Activated T-cell treated with anti-CD3 and anti-CD28 coated beads, Interleukin-2, amount 50 U/mL, for 72 hours (primary cell): ENCODE results near the gene SUSD5. TPM values are rescaled to one million over a fixed set of nuclear protein-coding genes. Genes with fewer than 3 reads are reported as not detected.
"Not testable (repeated sequence)": the region's sequence is repeated elsewhere in the genome, so short reads cannot be mapped to it uniquely, and the experiment has no call there.

ENCODE experiments used
- ATAC-seq, 2 donors: fragments of 150-1000 bp; cut with Tn5 transposase; replicated peaks in 1 of 2; 2 replicates each; pipeline ENCODE4 v1.10.0; 2021; ENCODE audit warnings: moderate library complexity in 2 of 2, mild to moderate bottlenecking in 1 of 2
- DNase-seq, 2 donors: peaks; one replicate each; pipeline ENCODE4 v3.0.0; 2021 to 2022; ENCODE audit warnings: mixed read lengths in 1 of 2
- H3K27ac Mint-ChIP-seq: one replicate; pipeline ENCODE4 v1.8.0; 2022; ENCODE audit warnings: mild to moderate bottlenecking, moderate library complexity, mixed read lengths
- H3K27me3 Mint-ChIP-seq: one replicate; pipeline ENCODE4 v1.8.0; 2022; ENCODE audit warnings: low read depth, mixed read lengths
- H3K36me3 Mint-ChIP-seq, 2 donors: one replicate each; pipeline ENCODE4 v1.8.0; 2022; ENCODE audit warnings: mixed read lengths in 2 of 2, mild to moderate bottlenecking in 1 of 2; ENCODE audit not compliant: insufficient read depth in 2 of 2
- H3K4me1 Mint-ChIP-seq: one replicate; pipeline ENCODE4 v1.8.0; 2022; ENCODE audit warnings: low read depth, mixed read lengths
- H3K4me3 Mint-ChIP-seq, 2 donors: one replicate each; pipeline ENCODE4 v1.8.0; 2022; ENCODE audit warnings: mild to moderate bottlenecking in 2 of 2, mixed read lengths in 2 of 2, moderate library complexity in 2 of 2
- H3K9me3 Mint-ChIP-seq, 2 donors: one replicate each; pipeline ENCODE4 v1.8.0; 2022; ENCODE audit warnings: mixed read lengths in 2 of 2
- total RNA-seq, 2 donors: library from RNA; stranded (reverse); gene quantifications; one replicate each; pipeline ENCODE4 v1.2.3, GENCODE V29; 2022

The SUSD5 gene
- total RNA-seq, 2 donors from 2014 or later: not detected

- not testable (repeated sequence) for H3K36me3 Mint-ChIP-seq, H3K27ac Mint-ChIP-seq, H3K4me3 Mint-ChIP-seq, H3K27me3 Mint-ChIP-seq, DNase-seq, H3K9me3 Mint-ChIP-seq, H3K4me1 Mint-ChIP-seq, ATAC-seq
Measured at GRCh38 chr3:33139006-33139623, 79.5 kb downstream of the SUSD5 start.

GRCh38 chr3:33137691-33138090, 80.9 kb downstream of the SUSD5 start:
- DNase-seq (no peak), ATAC-seq (no peak)
- H3K27ac Mint-ChIP-seq: no peak overlapping the region
- H3K27me3 Mint-ChIP-seq: no peaks in the 10 kb centered on the region
- no peaks in the 10 kb centered on the region for H3K36me3 Mint-ChIP-seq
- H3K4me3 Mint-ChIP-seq: no peak overlapping the region
- no peaks in the 10 kb centered on the region for H3K4me1 Mint-ChIP-seq
- H3K9me3 Mint-ChIP-seq: no peaks in the 10 kb centered on the region

- Mint-ChIP-seq H3K4me1 (no peaks in the 10 kb centered on the region), H3K36me3 (no peaks in the 10 kb centered on the region), H3K9me3 (no peaks in the 10 kb centered on the region), H3K27me3 (no peaks in the 10 kb centered on the region), H3K27ac (no peak overlapping the region), H3K4me3 (no peak overlapping the region)
- DNase-seq (no peak), ATAC-seq (peak; percentile 31 to 38)
Measured at GRCh38 chr3:33134026-33134625, 84.5 kb downstream of the SUSD5 start.

- no peak for DNase-seq
- H3K4me1 Mint-ChIP-seq: no peaks in the 10 kb centered on the region
- no peak for ATAC-seq
- no peaks in the 10 kb centered on the region for H3K9me3 Mint-ChIP-seq
- H3K27ac Mint-ChIP-seq: no peak overlapping the region
- no peaks in the 10 kb centered on the region for H3K36me3 Mint-ChIP-seq
- no peaks in the 10 kb centered on the region for H3K27me3 Mint-ChIP-seq
- H3K4me3 Mint-ChIP-seq: no peak overlapping the region
Measured at GRCh38 chr3:33132019-33132360, 86.6 kb downstream of the SUSD5 start.

- DNase-seq (peak; percentile 29 to 48), ATAC-seq (peak; percentile 43 to 53)
- H3K9me3 Mint-ChIP-seq: no peaks in the 10 kb centered on the region
- no peak overlapping the region for H3K4me3 Mint-ChIP-seq
- H3K27ac Mint-ChIP-seq: no peak overlapping the region
- H3K36me3 Mint-ChIP-seq: no peaks in the 10 kb centered on the region
- no peaks in the 10 kb centered on the region for H3K4me1 Mint-ChIP-seq
- no peaks in the 10 kb centered on the region for H3K27me3 Mint-ChIP-seq
Measured at GRCh38 chr3:33131331-33132018, 87.1 kb downstream of the SUSD5 start.

- H3K4me1 Mint-ChIP-seq: no peaks in the 10 kb centered on the region
- H3K27me3 Mint-ChIP-seq: no peaks in the 10 kb centered on the region
- no peak overlapping the region for H3K27ac Mint-ChIP-seq
- H3K9me3 Mint-ChIP-seq: no peaks in the 10 kb centered on the region
- H3K36me3 Mint-ChIP-seq: peaks cover 0 to 4% of the 10 kb centered on the region in 2 donors
- ATAC-seq (no peak), DNase-seq (no peak)
- no peak overlapping the region for H3K4me3 Mint-ChIP-seq
Measured at GRCh38 chr3:33130144-33130543, 88.5 kb downstream of the SUSD5 start.

- Mint-ChIP-seq H3K27me3 (no peaks in the 10 kb centered on the region), H3K36me3 (peaks cover 0 to 4% of the 10 kb centered on the region in 2 donors), H3K4me1 (peaks cover 11% of the 10 kb centered on the region), H3K27ac (no peak overlapping the region), H3K4me3 (no peak overlapping the region), H3K9me3 (no peaks in the 10 kb centered on the region)
- DNase-seq (no peak), ATAC-seq (no peak)
Measured at GRCh38 chr3:33128706-33129105, 89.9 kb downstream of the SUSD5 start.

GRCh38 chr3:33125840-33126239, 92.8 kb downstream of the SUSD5 start:
- no peak for DNase-seq

GRCh38 chr3:33124638-33125037, 94.0 kb downstream of the SUSD5 start:
- ATAC-seq: peak; percentile 63 to 87
- Mint-ChIP-seq H3K27me3 (no peaks in the 10 kb centered on the region), H3K4me3 (no peak overlapping the region), H3K9me3 (no peaks in the 10 kb centered on the region), H3K4me1 (peaks cover 11% of the 10 kb centered on the region), H3K27ac (peak overlapping the region; percentile 56), H3K36me3 (peaks cover 0 to 4% of the 10 kb centered on the region in 2 donors)
- DNase-seq: peak in 1 of 2 donors; percentile 16

More at GRCh38 chr3:33125840-33126239, 92.8 kb downstream of the SUSD5 start:
- H3K4me3 Mint-ChIP-seq: no peak overlapping the region
- ATAC-seq: no peak
- peak overlapping the region; percentile 73 for H3K27ac Mint-ChIP-seq
- no peaks in the 10 kb centered on the region for H3K27me3 Mint-ChIP-seq
- H3K9me3 Mint-ChIP-seq: no peaks in the 10 kb centered on the region
- H3K36me3 Mint-ChIP-seq: peaks cover 0 to 4% of the 10 kb centered on the region in 2 donors
- H3K4me1 Mint-ChIP-seq: peaks cover 11% of the 10 kb centered on the region

- peaks cover 2 to 4% of the 10 kb centered on the region in 2 donors for H3K36me3 Mint-ChIP-seq
- ATAC-seq: no peak
- no peaks in the 10 kb centered on the region for H3K9me3 Mint-ChIP-seq
- peak overlapping the region; percentile 13 for H3K27ac Mint-ChIP-seq
- H3K4me3 Mint-ChIP-seq: no peak overlapping the region
- H3K4me1 Mint-ChIP-seq: peaks cover 11% of the 10 kb centered on the region
- no peak for DNase-seq
- H3K27me3 Mint-ChIP-seq: no peaks in the 10 kb centered on the region
Measured at GRCh38 chr3:33122991-33123390, 95.6 kb downstream of the SUSD5 start.

GRCh38 chr3:33119891-33120290, 98.7 kb downstream of the SUSD5 start:
- Mint-ChIP-seq H3K4me3 (no peak overlapping the region), H3K27ac (no peak overlapping the region), H3K4me1 (peaks cover 19% of the 10 kb centered on the region), H3K9me3 (no peaks in the 10 kb centered on the region), H3K27me3 (no peaks in the 10 kb centered on the region), H3K36me3 (peaks cover 0 to 2% of the 10 kb centered on the region in 2 donors)
- ATAC-seq (no peak), DNase-seq (no peak)

- H3K27me3 Mint-ChIP-seq: no peaks in the 10 kb centered on the region
- H3K4me1 Mint-ChIP-seq: peaks cover 27% of the 10 kb centered on the region
- DNase-seq (peak in 1 of 2 donors; percentile 11), ATAC-seq (no peak)
- H3K27ac Mint-ChIP-seq: no peak overlapping the region
- H3K4me3 Mint-ChIP-seq: no peak overlapping the region
- no peaks in the 10 kb centered on the region for H3K9me3 Mint-ChIP-seq
- peaks cover 0 to 2% of the 10 kb centered on the region in 2 donors for H3K36me3 Mint-ChIP-seq
Measured at GRCh38 chr3:33117461-33117860, 101.1 kb downstream of the SUSD5 start.

GRCh38 chr3:33115024-33115768, 103.4 kb downstream of the SUSD5 start:
- Mint-ChIP-seq H3K27ac (peak overlapping the region; percentile 61), H3K4me1 (peaks cover 44% of the 10 kb centered on the region), H3K4me3 (peak overlapping the region; percentile 83 to 89), H3K9me3 (no peaks in the 10 kb centered on the region), H3K36me3 (peaks cover 0 to 2% of the 10 kb centered on the region in 2 donors), H3K27me3 (no peaks in the 10 kb centered on the region)
- DNase-seq: no peak
- ATAC-seq: no peak
